HG03175 (cell line): ENCODE measurements around the gene CAMK2D.

Experiments used
- ATAC-seq: cut with Tn5 transposase; IDR thresholded peaks from one replicate; pipeline ENCODE4 v1.9.1; 2021; ENCODE audit warnings: mild to moderate bottlenecking, moderate library complexity; ENCODE audit not compliant: unreplicated experiment

The CAMK2D gene

GRCh38 chr4:113576947-113577678 lies 184.4 kb downstream of the CAMK2D start:
- ATAC-seq = no peak

- ATAC-seq = no peak
Observed at GRCh38 chr4:113575401-113575800, 186.1 kb downstream of the CAMK2D start.

DNA sequence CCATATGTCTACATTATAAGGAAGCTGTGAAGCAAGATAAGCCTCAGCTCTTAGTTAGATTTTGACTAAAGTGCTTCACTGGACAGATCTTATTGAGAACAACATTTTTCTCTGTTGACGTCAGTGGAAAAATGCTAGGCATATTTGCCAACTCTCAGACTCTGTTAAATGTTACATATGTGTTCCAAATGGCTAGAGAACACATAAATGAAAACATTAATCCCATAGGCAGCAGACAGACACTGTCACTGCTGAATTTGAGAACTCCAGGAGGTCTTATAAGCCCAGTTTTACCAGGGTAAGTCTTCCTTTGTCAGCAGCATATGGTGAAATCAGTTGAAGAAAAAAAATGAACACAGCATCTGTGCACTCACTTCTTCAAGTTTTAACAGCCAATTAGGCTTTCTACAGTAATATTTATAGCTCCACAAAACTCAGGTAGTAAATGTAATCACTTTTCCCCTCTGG lies 186.9 kb downstream of the CAMK2D start:
- ATAC-seq = no peak

DNA sequence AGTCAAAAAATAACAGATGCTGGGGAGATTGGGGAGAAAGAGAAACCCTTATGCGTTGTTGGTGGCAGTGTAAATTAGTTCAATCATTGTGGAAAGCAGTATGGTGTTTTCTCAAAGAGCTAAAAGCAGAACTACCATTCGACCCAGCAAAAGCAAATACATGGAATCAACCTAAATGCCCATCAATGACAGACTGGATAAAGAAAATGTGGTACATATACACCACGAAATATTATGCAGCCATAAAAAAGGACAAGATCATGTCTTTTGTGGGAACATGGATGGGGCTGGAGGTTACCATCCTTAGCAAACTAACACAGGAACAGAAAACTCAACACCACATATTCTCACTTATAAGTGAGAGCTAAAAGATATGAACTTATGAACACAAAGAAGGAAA lies 188.9 kb downstream of the CAMK2D start:
- no peak for ATAC-seq

DNA sequence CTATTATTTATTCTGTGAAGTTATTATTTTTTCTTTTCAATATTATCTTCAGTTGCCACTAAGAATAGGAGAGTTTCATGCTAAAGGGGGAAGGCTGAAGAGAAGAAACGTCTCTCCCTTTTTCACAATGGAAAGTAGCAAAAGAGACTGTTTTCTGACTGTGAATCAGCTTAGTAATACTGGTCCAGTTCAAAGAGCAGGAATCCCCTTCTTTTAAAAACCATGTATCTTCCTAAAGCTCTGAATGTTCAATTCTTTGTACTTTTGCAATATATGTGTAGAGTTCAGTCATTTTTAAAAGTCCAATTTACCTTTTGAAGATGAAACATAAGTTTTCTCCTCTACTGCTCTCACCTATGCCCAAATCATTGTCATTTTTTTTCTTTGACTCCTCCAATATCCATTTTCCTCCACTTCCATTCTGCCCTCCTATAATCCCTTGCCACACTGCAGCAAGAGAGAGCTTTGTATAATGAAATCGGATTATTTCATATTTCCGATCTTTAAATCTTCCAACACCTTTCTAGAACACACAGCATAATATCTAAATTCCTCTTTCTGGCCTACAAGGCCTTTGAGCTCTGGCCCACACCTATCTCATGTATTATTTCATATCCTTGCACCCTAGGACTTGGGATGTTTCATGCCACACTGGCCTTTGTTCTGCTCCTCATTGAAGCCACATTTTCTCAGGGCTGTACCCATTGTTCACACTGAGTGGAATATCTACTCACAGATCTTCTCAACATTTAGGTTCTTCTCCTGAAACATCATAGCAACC lies 195.3 kb downstream of the CAMK2D start:
- ATAC-seq = no peak

DNA sequence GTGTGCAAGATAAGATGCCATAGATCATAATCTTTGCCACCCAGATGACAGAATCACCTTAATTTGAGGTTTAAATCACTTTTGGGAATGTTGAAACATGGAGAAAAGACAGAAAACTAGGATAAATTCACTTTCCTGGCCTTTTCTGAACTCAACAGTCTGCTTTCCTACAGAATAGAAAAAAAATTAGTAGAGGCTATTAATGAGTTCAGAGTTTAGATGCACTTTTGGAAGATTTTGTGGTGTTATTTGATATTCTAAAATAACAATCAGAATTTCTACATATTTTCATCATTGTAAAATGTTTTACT lies 195.9 kb downstream of the CAMK2D start:
- no peak for ATAC-seq

DNA sequence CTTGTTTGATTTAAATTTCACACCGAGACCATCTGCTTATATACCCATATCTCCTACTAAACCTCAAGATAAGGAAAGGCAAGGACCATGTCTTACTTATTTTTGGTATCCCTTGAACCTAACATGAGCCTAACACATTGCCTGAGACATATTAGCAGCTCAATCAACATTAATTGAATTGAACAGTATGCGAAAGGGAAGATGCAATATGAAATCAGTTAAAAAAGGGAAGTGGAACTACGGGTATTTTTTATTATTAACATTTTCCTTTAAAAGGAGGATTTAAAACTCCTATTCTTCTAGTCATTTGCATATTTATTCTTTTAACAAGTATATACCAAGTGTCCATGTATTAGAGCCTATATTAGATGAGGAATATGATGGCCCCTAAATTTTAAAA lies 197.0 kb downstream of the CAMK2D start:
- ATAC-seq = peak; percentile 40

GRCh38 chr4:113563691-113564378 lies 197.7 kb downstream of the CAMK2D start:
- ATAC-seq = no peak

DNA sequence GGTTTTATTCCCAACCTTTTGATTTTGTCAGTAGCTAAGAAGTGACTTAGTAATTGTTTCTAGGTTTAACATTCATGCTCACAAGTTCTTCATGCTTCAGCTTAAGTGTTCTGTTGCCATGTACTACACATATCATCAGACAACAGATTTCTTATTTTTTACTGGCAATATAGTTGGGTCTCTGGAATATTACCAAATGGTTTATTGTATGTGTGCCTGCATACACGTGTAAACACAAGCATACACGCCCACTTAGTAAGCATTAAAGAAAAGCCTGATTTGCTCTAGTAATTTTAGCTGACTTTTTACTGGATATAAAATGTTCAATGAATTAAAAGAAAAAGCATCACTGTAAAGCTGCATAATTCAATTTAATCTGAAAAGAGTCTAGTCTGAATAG lies 199.8 kb downstream of the CAMK2D start:
- ATAC-seq = no peak

DNA sequence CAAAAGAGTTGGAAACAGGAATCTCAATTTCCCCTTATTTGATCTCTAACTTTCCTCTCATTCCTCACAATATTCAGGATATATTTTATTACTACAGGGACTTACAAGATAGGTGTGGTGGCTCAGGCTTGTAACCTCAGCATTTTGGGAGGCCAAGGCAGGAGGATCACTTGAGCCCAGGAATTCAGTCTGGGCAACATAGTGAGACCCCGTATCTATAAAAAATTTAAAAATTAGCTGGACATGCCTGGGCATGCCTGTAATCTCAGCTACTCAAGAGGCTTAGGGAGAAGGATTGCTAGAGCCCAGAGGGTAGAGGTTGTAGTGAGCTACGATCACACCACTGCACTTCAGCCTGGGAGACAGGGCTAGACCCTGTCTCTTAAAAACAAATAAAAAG lies 200.4 kb downstream of the CAMK2D start:
- no peak for ATAC-seq

DNA sequence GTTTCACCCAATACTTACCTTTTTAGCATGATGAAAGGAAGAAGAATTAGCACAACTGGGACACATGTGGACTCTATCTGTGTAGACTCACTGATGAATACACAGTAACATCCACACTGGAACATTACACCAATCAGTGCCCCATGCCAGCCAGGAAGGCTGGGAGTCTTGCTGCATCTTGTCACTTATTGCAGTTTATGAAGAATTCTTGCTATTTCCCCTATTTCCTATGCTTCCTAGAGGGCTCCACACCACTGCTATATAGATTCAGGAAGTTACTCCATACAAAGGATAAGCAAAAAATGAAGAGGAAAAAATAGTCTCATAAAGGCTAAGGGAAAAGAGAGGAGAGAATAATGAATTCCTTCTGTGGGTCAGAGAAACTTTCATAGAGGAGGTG lies 201.0 kb downstream of the CAMK2D start:
- ATAC-seq = no peak

GRCh38 chr4:113559947-113560346 lies 201.6 kb downstream of the CAMK2D start:
- ATAC-seq = no peak

DNA sequence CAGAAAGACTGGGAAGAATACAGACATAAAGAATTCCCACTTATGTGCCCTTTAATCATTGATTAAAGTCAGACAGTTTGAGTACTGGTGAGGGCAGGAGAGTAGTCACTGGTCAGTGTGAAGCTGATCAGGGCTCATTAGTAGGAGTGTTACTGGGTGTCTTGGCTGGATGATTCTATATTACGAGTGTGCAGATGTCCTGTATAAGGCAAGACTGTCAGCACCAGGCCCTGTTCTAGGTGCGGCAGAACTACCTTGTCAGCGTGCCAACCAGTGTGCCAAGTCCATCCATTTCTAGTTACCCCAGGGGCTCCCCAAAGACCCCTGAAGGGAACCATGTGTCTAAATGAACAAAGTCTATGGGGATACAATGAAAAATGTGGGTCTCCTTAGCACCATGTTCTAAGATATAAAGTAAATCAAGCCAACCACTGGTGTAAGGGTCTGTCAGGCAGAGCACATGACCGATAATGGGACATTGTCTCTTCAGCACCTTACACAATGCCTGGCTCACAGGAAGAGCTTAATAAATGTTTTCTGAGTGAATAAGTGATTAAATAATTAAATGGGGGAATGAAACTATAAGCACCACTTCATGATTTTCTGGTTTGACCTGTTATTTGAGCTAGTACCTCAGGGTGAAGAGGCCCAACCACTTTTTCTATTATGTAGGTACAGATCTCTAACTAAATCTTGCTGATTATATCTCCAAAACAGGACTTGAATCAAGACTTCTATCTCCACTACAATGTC lies 205.0 kb downstream of the CAMK2D start:
- ATAC-seq = no peak

GRCh38 chr4:113555868-113556267 lies 205.7 kb downstream of the CAMK2D start:
- no peak for ATAC-seq

DNA sequence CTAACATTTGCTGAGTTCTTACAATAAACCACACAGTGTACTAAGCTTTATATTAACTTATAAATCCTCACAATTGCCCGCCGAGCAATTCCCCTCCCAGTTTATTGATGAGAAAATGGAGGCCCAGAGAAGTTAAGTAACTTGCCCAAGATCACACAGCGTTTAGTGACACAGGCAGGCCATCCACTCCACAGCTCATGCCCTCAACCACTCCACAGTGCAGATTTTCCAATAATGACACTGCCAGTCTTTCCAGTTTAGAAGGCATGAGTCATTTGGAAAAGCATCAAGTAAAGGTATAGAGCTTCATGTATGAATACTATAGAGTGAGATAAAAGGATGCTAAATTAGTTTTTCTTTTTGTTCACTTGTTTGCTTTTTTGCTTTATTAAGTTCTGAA lies 208.5 kb downstream of the CAMK2D start:
- no peak for ATAC-seq

DNA sequence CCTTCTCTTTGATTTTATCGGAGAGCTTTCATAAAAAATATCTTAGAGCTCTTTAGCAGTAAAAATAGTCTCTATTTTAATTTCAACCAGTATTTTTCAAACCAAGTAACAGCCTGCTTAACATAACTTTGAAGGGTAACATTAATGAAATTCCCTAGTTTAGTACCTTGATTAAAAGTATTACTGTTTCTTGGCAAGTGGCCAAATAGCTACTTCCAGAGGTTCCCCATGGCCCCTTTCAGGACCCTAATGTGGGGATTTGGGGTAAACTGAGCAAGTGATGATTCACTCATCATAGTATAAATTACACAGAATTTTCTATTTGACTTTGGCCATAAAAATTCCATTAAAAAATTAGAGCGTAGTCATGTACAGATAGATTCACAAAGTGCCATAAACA lies 211.0 kb downstream of the CAMK2D start:
- ATAC-seq = no peak

DNA sequence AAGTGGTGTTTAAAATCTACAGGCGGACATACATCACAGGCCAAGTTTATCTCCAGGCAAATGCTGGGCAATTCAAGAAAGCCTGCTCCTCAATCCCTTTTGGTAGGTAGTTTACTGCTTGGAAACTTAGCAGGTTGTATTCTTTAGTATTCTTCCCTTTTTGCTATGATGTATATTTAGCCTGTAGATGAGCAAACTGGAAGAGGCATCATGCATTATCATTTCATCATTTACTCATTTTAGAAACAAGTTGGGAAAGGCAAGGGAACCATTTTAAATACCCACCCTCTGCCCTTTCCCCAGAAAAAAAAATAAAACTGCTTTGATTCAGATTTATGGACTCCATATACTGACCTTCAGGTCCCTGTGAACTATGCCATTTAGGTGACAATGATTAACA lies 213.2 kb downstream of the CAMK2D start:
- ATAC-seq = no peak

DNA sequence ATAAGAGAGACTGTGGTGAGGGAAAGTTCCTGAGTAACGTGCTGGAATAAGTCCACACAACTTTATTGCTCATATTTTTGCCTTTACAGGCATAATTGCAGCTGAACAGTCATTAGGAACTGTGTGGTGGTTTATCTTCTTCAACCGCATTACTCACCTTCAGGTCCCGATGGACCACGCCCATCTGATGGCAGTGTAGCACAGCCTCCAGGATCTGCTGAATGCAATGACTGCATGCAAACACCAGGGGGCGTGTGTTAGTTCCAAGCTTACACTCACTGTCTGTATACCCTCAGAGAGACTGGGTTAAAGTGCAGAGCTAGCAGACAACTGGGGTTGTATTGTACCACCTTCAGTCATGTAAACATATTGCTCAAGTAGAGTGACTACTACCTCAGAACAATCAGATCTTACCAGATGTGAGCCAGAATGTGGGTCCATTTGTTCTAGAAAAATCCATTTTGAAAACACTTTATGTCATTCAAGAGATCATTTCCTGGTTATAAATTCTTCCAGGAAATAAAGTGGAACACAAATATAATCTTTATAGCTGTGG lies 214.0 kb downstream of the CAMK2D start:
- peak; percentile 98 for ATAC-seq

DNA sequence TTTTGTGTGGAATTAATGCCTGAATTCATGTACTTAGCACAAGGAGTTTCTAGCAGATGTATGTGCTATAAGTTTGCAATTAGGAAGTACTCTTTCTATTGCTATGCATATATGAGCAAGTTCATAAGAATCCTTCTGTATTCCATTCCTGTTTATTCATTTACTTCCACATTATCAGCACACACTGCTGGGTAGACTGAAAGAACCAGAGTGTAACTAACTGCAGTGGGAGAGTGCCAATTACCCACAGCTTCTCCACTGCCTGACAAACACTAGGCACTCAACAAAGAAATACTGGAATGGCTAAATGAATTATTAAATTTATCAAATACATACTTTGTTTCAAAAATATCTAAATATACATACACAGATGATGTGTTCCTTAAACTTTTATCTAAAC lies 219.6 kb downstream of the CAMK2D start:
- no peak for ATAC-seq

DNA sequence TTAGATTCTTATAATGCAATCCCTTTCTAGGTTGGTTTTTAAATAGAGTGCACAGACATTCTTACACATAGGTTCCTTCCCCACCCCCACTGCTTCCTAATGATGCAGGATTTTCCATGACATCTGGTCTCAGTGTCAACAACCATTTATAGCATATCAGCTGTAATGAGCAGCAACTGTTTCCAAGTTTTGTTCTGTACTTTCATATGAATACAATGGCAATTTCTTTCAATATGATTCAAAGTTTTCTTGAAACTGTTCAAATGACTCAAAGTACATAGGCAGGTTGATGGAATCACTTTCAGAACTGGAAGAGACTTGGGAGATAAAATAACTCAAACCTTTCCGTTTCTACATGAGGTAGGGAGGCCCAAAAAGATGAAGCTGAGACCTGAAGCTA lies 220.7 kb downstream of the CAMK2D start:
- ATAC-seq = no peak

- ATAC-seq = peak; percentile 55
Observed at GRCh38 chr4:113539408-113539807, 222.1 kb downstream of the CAMK2D start.
